ENCODE results near the gene APOL6.
A peak's percentile ranks its signal among the peaks of the same experiment; 100 is the strongest.
"Not testable (repeated sequence)": the region's sequence is repeated elsewhere in the genome, so short reads cannot be mapped to it uniquely, and the experiment has no call there.

APOL6 gene

GRCh38 chr22:35688913-35689675, 40.8 kb downstream of the APOL6 start:
- DNase-seq, result no peak
- no peak overlapping the region for H3K4me3 Mint-ChIP-seq

GRCh38 chr22:35690001-35690400, 41.8 kb downstream of the APOL6 start:
- Mint-ChIP-seq H3K27me3 (no peaks in the 10 kb centered on the region), H3K27ac (no peak overlapping the region), H3K4me1 (peaks cover 1% of the 10 kb centered on the region)

More at GRCh38 chr22:35688913-35689675, 40.8 kb downstream of the APOL6 start:
- H3K27ac Mint-ChIP-seq, result no peak overlapping the region
- no peaks in the 10 kb centered on the region for H3K27me3 Mint-ChIP-seq
- H3K9me3 Mint-ChIP-seq, result no peaks in the 10 kb centered on the region
- peaks cover 1% of the 10 kb centered on the region for H3K4me1 Mint-ChIP-seq
- no peaks in the 10 kb centered on the region for H3K36me3 Mint-ChIP-seq (ENCODE audit: low read depth)
- no peak for ATAC-seq

GRCh38 chr22:35695202-35695601, 47.0 kb downstream of the APOL6 start:
- H3K36me3 Mint-ChIP-seq (ENCODE audit: low read depth), result no peaks in the 10 kb centered on the region
- no peaks in the 10 kb centered on the region for H3K4me1 Mint-ChIP-seq
- ATAC-seq (no peak), DNase-seq (no peak)
- no peak overlapping the region for H3K4me3 Mint-ChIP-seq
- no peak overlapping the region for H3K27ac Mint-ChIP-seq
- H3K27me3 Mint-ChIP-seq, result no peaks in the 10 kb centered on the region
- no peaks in the 10 kb centered on the region for H3K9me3 Mint-ChIP-seq

More at GRCh38 chr22:35690001-35690400, 41.8 kb downstream of the APOL6 start:
- ATAC-seq (no peak), DNase-seq (no peak)
- Mint-ChIP-seq H3K4me3 (no peak overlapping the region), H3K9me3 (no peaks in the 10 kb centered on the region), H3K36me3 (ENCODE audit: low read depth) (no peaks in the 10 kb centered on the region)

- H3K9me3 Mint-ChIP-seq, result no peaks in the 10 kb centered on the region
- H3K27ac Mint-ChIP-seq, result no peak overlapping the region
- ATAC-seq (peak; percentile 47), DNase-seq (no peak)
- H3K36me3 Mint-ChIP-seq (ENCODE audit: low read depth), result no peaks in the 10 kb centered on the region
- no peaks in the 10 kb centered on the region for H3K4me1 Mint-ChIP-seq
- H3K4me3 Mint-ChIP-seq, result no peak overlapping the region
- no peaks in the 10 kb centered on the region for H3K27me3 Mint-ChIP-seq
These were observed 48.9 kb downstream of the APOL6 start for GRCh38 chr22:35697142-35697541.

- not testable (repeated sequence) for H3K9me3 Mint-ChIP-seq; H3K36me3 Mint-ChIP-seq (ENCODE audit: low read depth); DNase-seq; H3K4me1 Mint-ChIP-seq; ATAC-seq; H3K27ac Mint-ChIP-seq; H3K27me3 Mint-ChIP-seq; H3K4me3 Mint-ChIP-seq
These were observed 51.6 kb downstream of the APOL6 start for GRCh38 chr22:35699852-35700251.

GRCh38 chr22:35703861-35704584, 55.8 kb downstream of the APOL6 start:
- ATAC-seq (no peak), DNase-seq (no peak)
- no peaks in the 10 kb centered on the region for H3K27me3 Mint-ChIP-seq
- H3K27ac Mint-ChIP-seq, result no peak overlapping the region
- no peaks in the 10 kb centered on the region for H3K36me3 Mint-ChIP-seq (ENCODE audit: low read depth)
- H3K9me3 Mint-ChIP-seq, result no peaks in the 10 kb centered on the region
- H3K4me3 Mint-ChIP-seq, result no peak overlapping the region
- H3K4me1 Mint-ChIP-seq, result no peaks in the 10 kb centered on the region

- H3K9me3 Mint-ChIP-seq, result no peaks in the 10 kb centered on the region
- no peaks in the 10 kb centered on the region for H3K36me3 Mint-ChIP-seq (ENCODE audit: low read depth)
- H3K27me3 Mint-ChIP-seq, result no peaks in the 10 kb centered on the region
- H3K27ac Mint-ChIP-seq, result no peak overlapping the region
- DNase-seq, result no peak
- H3K4me1 Mint-ChIP-seq, result no peaks in the 10 kb centered on the region
- H3K4me3 Mint-ChIP-seq, result no peak overlapping the region
- ATAC-seq, result no peak
These were observed 56.9 kb downstream of the APOL6 start for GRCh38 chr22:35705141-35705540.

- H3K4me1 Mint-ChIP-seq, result no peaks in the 10 kb centered on the region
- no peak for ATAC-seq
- no peaks in the 10 kb centered on the region for H3K27me3 Mint-ChIP-seq
- no peak overlapping the region for H3K27ac Mint-ChIP-seq
- peaks cover 6% of the 10 kb centered on the region for H3K9me3 Mint-ChIP-seq
- no peak for DNase-seq
- no peak overlapping the region for H3K4me3 Mint-ChIP-seq
- no peaks in the 10 kb centered on the region for H3K36me3 Mint-ChIP-seq (ENCODE audit: low read depth)
These were observed 60.2 kb downstream of the APOL6 start for GRCh38 chr22:35708453-35708852.

- peaks cover 6% of the 10 kb centered on the region for H3K9me3 Mint-ChIP-seq
- no peak overlapping the region for H3K4me3 Mint-ChIP-seq
- no peak for ATAC-seq
- no peak for DNase-seq
- no peaks in the 10 kb centered on the region for H3K4me1 Mint-ChIP-seq
- H3K27me3 Mint-ChIP-seq, result no peaks in the 10 kb centered on the region
- no peaks in the 10 kb centered on the region for H3K36me3 Mint-ChIP-seq (ENCODE audit: low read depth)
- H3K27ac Mint-ChIP-seq, result no peak overlapping the region
These were observed 60.7 kb downstream of the APOL6 start for GRCh38 chr22:35708917-35709316.

- Mint-ChIP-seq H3K36me3 (ENCODE audit: low read depth) (no peaks in the 10 kb centered on the region), H3K9me3 (peaks cover 6% of the 10 kb centered on the region), H3K4me3 (no peak overlapping the region), H3K27me3 (peaks cover 8% of the 10 kb centered on the region), H3K27ac (no peak overlapping the region), H3K4me1 (no peaks in the 10 kb centered on the region)
- DNase-seq (no peak), ATAC-seq (no peak)
These were observed 63.1 kb downstream of the APOL6 start for GRCh38 chr22:35711336-35711735.

GRCh38 chr22:35712672-35713071, 64.4 kb downstream of the APOL6 start:
- no peaks in the 10 kb centered on the region for H3K36me3 Mint-ChIP-seq (ENCODE audit: low read depth)
- no peak overlapping the region for H3K4me3 Mint-ChIP-seq
- H3K9me3 Mint-ChIP-seq, result peaks cover 6% of the 10 kb centered on the region
- H3K27me3 Mint-ChIP-seq, result peaks cover 8% of the 10 kb centered on the region
- no peaks in the 10 kb centered on the region for H3K4me1 Mint-ChIP-seq
- ATAC-seq, result no peak
- H3K27ac Mint-ChIP-seq, result no peak overlapping the region
- no peak for DNase-seq

GRCh38 chr22:35717572-35717971, 69.3 kb downstream of the APOL6 start, which contains the start of gene APOL5:
APOL5 (plus strand) TSS chr22:35717872; CDS start chr22:35717872, 0 bp downstream.
- DNase-seq, result no peak
- Mint-ChIP-seq H3K36me3 (ENCODE audit: low read depth) (no peaks in the 10 kb centered on the region), H3K4me3 (no peak within 1 kb of the TSS), H3K27ac (no peak within 1 kb of the TSS), H3K9me3 (peaks cover 6% of the 10 kb centered on the region), H3K27me3 (peaks cover 8% of the 10 kb centered on the region), H3K4me1 (no peaks in the 10 kb centered on the region)
- no peak for ATAC-seq
